HFF-Myc (cell line): Measurements from ENCODE around the gene IRAK3.

Experiments
- DNase-seq: peaks from one replicate; pipeline ENCODE4 v3.0.0-alpha.2; 2011; ENCODE audit warnings: low read depth; ENCODE audit errors: extremely low read depth
- H3K4me3 ChIP-seq: replicated peaks from 2 replicates; pipeline ENCODE4 v1.5.1; 2011; ENCODE audit warnings: low read depth, mild to moderate bottlenecking, control low read depth, low read length
- TF ChIP-seq, protein P1 (sequence below): IDR thresholded peaks from 2 replicates; pipeline ENCODE4 v1.5.1; 2012; ENCODE audit warnings: mild to moderate bottlenecking, low read depth, low read length, control low read depth; ENCODE audit errors: missing control alignments

Gene IRAK3

DNA sequence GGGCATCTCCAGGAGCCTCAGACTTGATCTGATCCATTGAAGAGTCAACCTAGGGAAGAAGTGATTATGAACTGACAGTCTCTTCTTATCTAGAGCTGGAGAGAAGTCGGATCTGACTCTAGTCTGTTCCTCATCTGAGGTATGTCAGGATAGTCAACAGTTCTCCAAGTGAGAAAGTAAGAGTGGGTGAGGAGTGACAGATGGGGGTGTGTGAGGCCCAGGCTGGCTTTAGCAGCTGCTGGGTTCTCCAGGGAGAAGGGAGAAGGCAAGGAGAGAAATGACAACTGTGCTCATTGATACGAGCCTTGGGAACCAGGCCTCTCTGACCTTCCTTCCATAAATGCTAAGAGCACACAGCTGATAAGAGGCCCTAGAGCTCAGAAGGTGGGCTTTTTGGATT lies 53.3 kb downstream of the IRAK3 start:
- TF ChIP-seq, protein P1, sequence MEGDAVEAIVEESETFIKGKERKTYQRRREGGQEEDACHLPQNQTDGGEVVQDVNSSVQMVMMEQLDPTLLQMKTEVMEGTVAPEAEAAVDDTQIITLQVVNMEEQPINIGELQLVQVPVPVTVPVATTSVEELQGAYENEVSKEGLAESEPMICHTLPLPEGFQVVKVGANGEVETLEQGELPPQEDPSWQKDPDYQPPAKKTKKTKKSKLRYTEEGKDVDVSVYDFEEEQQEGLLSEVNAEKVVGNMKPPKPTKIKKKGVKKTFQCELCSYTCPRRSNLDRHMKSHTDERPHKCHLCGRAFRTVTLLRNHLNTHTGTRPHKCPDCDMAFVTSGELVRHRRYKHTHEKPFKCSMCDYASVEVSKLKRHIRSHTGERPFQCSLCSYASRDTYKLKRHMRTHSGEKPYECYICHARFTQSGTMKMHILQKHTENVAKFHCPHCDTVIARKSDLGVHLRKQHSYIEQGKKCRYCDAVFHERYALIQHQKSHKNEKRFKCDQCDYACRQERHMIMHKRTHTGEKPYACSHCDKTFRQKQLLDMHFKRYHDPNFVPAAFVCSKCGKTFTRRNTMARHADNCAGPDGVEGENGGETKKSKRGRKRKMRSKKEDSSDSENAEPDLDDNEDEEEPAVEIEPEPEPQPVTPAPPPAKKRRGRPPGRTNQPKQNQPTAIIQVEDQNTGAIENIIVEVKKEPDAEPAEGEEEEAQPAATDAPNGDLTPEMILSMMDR = no peak
- no peak overlapping the region for H3K4me3 ChIP-seq
- no peak for DNase-seq

DNA sequence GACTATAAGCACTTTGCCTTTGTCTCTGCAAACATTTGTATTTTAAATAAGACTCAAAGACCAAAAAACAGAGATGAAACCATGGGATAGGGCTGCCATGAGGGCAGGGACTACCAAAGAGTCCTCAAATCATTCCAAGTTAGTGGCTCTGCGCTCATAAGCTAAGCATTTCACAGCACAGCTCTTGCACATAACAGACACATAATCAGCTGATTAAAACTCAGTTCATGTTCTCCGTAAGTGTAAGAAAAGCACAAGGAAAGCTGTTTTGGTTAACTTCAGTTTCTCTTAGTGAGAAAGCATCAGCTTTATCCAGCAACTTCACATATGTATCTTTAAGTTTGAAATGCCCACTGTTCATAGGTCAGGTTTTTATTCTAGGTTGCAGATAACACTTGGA lies 54.9 kb downstream of the IRAK3 start:
- TF ChIP-seq, protein P1 = no peak
- no peak overlapping the region for H3K4me3 ChIP-seq
- DNase-seq = no peak

DNA sequence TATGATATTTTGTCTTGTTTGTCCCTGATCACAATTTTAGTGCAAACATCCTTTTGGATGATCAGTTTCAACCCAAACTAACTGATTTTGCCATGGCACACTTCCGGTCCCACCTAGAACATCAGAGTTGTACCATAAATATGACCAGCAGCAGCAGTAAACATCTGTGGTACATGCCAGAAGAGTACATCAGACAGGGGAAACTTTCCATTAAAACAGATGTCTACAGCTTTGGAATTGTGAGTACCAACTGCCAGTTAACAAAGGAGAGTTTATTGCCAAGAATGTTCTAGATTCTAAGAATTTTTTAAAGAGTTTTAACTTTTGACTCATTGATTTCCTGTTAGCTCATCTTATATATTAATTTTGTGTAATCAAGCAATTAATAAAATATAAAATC lies 55.4 kb downstream of the IRAK3 start:
- DNase-seq = no peak
- TF ChIP-seq, protein P1 = no peak

DNA sequence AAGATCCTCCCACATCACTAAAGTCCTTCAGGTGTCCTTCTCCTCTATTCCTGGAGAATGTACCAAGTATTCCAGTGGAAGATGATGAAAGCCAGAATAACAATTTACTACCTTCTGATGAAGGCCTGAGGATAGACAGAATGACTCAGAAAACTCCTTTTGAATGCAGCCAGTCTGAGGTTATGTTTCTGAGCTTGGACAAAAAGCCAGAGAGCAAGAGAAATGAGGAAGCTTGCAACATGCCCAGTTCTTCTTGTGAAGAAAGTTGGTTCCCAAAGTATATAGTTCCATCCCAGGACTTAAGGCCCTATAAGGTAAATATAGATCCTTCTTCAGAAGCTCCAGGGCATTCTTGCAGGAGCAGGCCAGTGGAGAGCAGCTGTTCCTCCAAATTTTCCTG lies 58.7 kb downstream of the IRAK3 start:
- no peak overlapping the region for H3K4me3 ChIP-seq
- TF ChIP-seq, protein P1 = no peak
- no peak for DNase-seq

More for the DNA sequence above, 55.4 kb downstream of the IRAK3 start:
- no peak overlapping the region for H3K4me3 ChIP-seq

DNA sequence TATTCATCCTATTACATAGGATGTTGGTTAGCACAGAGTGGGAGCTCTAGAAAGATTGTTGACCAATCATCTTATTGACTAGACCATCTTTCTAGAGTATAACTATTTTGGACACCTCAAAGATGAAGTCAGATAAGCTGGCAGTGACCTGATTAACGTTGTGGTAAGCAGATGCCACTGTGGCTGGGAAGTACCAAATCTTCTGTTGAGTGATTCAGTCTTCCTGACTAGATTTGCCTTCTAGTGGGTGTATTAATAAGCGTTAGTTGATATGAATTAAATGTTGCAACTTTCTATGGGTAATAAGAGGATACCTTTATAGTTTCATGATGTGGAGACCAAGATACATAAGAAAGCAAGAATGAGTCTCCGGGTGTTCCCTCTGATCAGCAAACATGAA lies 62.0 kb downstream of the IRAK3 start:
- DNase-seq = no peak
- no peak overlapping the region for H3K4me3 ChIP-seq
- TF ChIP-seq, protein P1 = no peak

DNA sequence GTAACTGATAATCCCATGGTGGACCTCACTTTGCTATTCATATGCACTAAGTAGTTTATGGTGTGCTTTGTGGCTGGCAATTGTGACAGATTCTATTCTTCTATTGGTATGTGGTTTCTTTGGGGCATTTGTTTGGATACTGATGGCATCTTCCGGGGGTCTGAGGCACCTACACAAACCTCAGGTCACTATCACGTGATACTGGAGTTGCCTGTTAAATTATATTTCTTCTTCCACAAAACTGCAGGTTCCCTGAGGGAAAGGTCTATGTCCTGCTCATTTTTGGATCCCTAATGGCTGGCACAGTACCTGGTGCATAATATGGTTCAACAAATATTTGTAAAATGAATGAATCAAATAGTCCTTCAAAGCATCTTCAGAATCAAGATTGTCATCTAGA lies 63.8 kb downstream of the IRAK3 start:
- H3K4me3 ChIP-seq = no peak overlapping the region
- TF ChIP-seq, protein P1 = no peak
- no peak for DNase-seq

DNA sequence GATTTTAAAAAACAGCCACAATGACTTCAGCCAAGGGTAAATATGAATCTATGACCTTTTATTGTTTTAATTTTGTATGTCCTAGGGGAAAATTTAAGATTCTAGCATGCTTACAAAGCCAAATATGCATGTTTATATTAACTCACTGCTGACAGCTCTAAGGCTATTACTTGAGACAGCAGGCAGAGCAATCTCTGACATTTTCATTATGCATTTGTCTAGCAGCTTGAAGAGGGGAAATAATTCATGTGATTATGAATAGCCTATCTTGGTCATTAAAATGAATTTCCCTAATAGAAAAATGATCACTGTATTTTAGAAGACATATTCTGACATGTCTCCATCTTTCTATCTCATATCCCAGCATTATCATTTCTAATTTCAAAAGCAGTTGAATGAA lies 66.7 kb downstream of the IRAK3 start:
- DNase-seq = no peak
- TF ChIP-seq, protein P1 = no peak
- H3K4me3 ChIP-seq = no peak overlapping the region
